A549 treated with ZK216348 at 1 μM for 4 hours (cell line): ENCODE data around the gene GAPDH. TPM values are rescaled to one million over a fixed set of nuclear protein-coding genes. Genes with fewer than 3 reads are reported as not detected.

ENCODE experiments used
- total RNA-seq: library from RNA; stranded (reverse); fragments of 200-300 nt; extraction: Qiagen RNA extraction; gene quantifications from 5 replicates; pipeline ENCODE4 v1.2.3, GENCODE V29; 2022; ENCODE audit warnings: low read depth

Gene GAPDH
- 5,971 to 9,033 TPM (median 8,788 TPM) in 5 replicates for total RNA-seq

GRCh38 chr12:6533923-6534694 is at the start of gene GAPDH:
Gene GAPDH, plus strand, starts transcription at chr12:6534517. Its CDS starts 316 bp downstream, at chr12:6534833.

GRCh38 chr12:6492838-6493496 is 41.4 kb upstream of the GAPDH start, which contains the start of gene MRPL51:
Gene MRPL51, minus strand, starts transcription at chr12:6493262. Its CDS starts 126 bp downstream, at chr12:6493136.

GRCh38 chr12:6493497-6494257 is 40.6 kb upstream of the GAPDH start, which contains the start of gene NCAPD2:
Gene NCAPD2, plus strand, starts transcription at chr12:6494102. Its CDS starts 997 bp downstream, at chr12:6495099.

Other genes with a start within 250 kb of the GAPDH start
- gene PLEKHG6, start 223.8 kb upstream of the GAPDH start, total RNA-seq = 0.20 to 0.50 TPM (median 0.39 TPM) in 4 of 5 replicates, not detected in the other
- 398 to 545 TPM (median 486 TPM) in 5 replicates for gene TNFRSF1A, start 192.4 kb upstream of the GAPDH start, total RNA-seq
- gene SCNN1A, start 159.0 kb upstream of the GAPDH start, total RNA-seq = 12.4 to 24.3 TPM (median 21.4 TPM) in 5 replicates
- gene LTBR, start 150.4 kb upstream of the GAPDH start, total RNA-seq = 154 to 248 TPM (median 229 TPM) in 5 replicates
- not detected in 5 replicates for gene CD27, start 89.6 kb upstream of the GAPDH start, total RNA-seq
- 2.4 to 3.8 TPM (median 3.7 TPM) in 5 replicates for gene TAPBPL, start 82.5 kb upstream of the GAPDH start, total RNA-seq
- 9.0 to 12.6 TPM (median 12.2 TPM) in 5 replicates for gene VAMP1, start 63.8 kb upstream of the GAPDH start, total RNA-seq
- 267 to 374 TPM (median 329 TPM) in 5 replicates for gene MRPL51, start 41.3 kb upstream of the GAPDH start, total RNA-seq
- 52.1 to 69.4 TPM (median 63.1 TPM) in 5 replicates for gene NCAPD2, start 40.4 kb upstream of the GAPDH start, total RNA-seq
- 1.6 to 2.5 TPM (median 2.2 TPM) in 5 replicates for gene IFFO1, start 21.5 kb downstream of the GAPDH start, total RNA-seq
- 89.7 to 116 TPM (median 103 TPM) in 5 replicates for gene NOP2, start 33.8 kb downstream of the GAPDH start, total RNA-seq
- 60.1 to 82.5 TPM (median 69.6 TPM) in 5 replicates for gene CHD4, start 72.9 kb downstream of the GAPDH start, total RNA-seq
- gene LPAR5, start 101.4 kb downstream of the GAPDH start, total RNA-seq = 0.42 to 1.1 TPM (median 0.76 TPM) in 5 replicates
- gene ACRBP, start 112.9 kb downstream of the GAPDH start, total RNA-seq = 0.29 to 0.48 TPM (median 0.38 TPM) in 4 of 5 replicates, not detected in the other
- gene ING4, start 128.6 kb downstream of the GAPDH start, total RNA-seq = 11.3 to 18.6 TPM (median 14.4 TPM) in 5 replicates
- gene ZNF384, start 154.9 kb downstream of the GAPDH start, total RNA-seq = 49.6 to 66.0 TPM (median 62.9 TPM) in 5 replicates
- 0.68 to 1.3 TPM (median 0.97 TPM) in 5 replicates for gene PIANP, start 166.3 kb downstream of the GAPDH start, total RNA-seq
- gene COPS7A, start 189.5 kb downstream of the GAPDH start, total RNA-seq = 46.4 to 60.7 TPM (median 58.3 TPM) in 5 replicates
- 221 to 313 TPM (median 302 TPM) in 5 replicates for gene MLF2, start 218.6 kb downstream of the GAPDH start, total RNA-seq
- 687 to 1,137 TPM (median 1,048 TPM) in 5 replicates for gene PTMS, start 231.8 kb downstream of the GAPDH start, total RNA-seq
- 0.79 to 2.2 TPM (median 1.6 TPM) in 5 replicates for gene LAG3, start 238.0 kb downstream of the GAPDH start, total RNA-seq